DLD1 (cell line): Measurements from ENCODE around the gene DOLPP1.

ENCODE experiments used
- in situ Hi-C: cut with HindIII; loops from 2 replicates; pipeline ENCODE4 v1.10.0; 2017; ENCODE audit warnings: low sequenced_read_pairs

Gene DOLPP1

GRCh38 chr9:129060991-129061390, 19.9 kb upstream of the DOLPP1 start:
- in situ Hi-C loops: no loop called here

- in situ Hi-C loops: no loop called here
These were observed 17.9 kb upstream of the DOLPP1 start for GRCh38 chr9:129063061-129063460.

- in situ Hi-C loops: no loop called here
These were observed 16.4 kb upstream of the DOLPP1 start for GRCh38 chr9:129064499-129064908.

- in situ Hi-C loops: no loop called here
These were observed 12.8 kb upstream of the DOLPP1 start for GRCh38 chr9:129068110-129068509.

DNA sequence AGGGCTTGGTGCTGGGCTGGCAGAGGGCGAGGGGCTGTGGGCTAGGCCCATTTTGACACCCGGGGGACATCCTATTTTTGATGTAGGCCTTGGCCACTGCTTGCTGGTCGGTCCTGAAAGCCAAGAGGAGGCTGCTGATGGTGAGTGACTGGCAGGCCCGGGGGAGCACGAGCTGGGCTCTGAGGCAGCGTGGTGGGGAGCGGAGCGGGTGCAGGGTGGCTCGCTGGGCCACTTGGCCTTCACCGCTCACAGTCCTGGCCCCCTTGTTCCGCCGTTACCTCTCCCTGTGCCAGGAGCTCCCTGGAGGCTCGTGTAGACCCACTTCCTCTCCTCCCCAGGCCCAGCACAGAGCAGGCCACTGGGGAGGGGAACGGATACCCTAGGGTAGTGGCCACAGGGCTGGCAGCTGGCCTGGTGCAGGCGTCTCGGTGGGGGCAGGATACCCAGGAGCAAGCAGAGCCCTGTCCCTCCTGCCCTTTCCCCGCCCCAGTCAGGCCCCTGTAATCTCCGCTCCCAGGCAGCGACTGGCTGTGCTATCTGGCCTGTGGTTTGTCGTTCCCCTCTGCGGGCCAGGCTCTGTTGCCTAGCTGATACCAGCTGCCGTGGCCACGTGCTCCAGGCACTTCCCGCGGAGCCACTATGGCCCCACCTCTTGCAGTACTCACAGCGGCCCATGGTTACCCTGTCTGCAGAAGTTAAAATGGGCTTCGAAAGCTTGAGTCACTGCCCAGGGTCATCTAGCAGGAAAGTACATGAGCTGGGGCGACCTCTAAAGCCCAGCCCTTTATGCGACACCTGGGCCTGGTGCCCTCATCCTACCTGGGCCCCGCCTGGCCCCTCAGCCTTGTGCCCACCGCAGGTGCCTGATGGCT, 11.7 kb upstream of the DOLPP1 start:
- in situ Hi-C loops: no loop called here

DNA sequence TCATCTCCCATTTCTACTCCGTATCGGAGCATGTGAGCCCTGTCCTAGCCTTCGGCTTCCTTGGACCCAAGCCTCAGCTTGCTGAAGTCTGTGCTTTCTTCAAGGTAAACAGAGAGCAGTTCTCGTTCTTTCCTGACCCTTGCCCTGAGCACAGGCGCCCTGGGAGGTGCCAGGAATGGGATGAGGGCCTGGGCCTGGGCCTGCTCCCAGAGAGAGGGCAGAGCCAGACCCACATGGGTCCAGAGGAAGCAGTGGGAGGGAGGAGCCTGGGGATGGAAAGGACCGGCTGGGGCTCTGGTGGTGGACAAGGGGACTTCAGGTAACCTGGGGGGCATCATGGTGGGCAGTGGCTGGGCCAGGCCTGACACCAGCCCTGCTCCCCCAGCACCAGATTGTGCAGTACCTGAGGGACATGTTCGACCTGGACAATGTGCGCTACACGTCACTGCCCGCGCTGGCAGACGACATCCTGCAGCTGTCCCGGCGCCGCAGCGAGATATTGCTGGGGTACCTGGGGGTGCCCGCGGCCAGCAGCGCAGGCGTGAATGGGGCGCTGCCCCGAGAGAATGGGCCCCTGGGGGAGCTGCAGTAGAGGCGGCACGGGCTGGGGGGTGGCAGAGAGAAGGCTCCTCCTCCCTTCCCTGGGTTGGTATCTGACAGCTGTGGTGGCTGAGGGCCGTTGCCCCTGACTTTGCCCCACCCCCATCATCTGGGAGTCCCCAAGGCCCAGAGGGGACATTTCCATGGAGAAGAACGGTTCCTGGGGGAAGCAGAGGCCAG, 10.9 kb upstream of the DOLPP1 start:
- in situ Hi-C loops: no loop called here

- in situ Hi-C loops: no loop called here
These were observed 10.0 kb upstream of the DOLPP1 start for GRCh38 chr9:129070696-129071525.

- in situ Hi-C loops: no loop called here
These were observed 9.3 kb upstream of the DOLPP1 start for GRCh38 chr9:129071526-129072126.

DNA sequence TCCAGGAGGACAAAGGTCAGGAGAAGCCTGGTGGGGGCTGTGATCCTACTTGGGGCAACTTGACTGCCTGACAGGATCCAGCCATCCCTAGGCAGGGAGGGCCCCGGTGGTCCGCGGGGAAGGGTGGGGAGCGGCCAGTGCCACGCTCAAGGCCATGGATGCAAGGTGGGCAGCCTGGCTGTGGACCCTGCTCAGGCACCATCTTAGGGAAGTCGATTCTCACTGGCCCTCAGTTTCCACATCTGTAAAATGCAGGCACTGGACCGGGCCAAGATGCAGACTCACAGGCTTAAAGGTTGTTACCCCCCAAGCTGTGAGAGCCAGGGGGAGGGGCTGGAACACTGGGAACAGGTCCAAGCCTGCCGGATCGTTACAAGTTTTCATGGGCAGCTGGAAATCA, 8.7 kb upstream of the DOLPP1 start:
- in situ Hi-C loops: no loop called here

DNA sequence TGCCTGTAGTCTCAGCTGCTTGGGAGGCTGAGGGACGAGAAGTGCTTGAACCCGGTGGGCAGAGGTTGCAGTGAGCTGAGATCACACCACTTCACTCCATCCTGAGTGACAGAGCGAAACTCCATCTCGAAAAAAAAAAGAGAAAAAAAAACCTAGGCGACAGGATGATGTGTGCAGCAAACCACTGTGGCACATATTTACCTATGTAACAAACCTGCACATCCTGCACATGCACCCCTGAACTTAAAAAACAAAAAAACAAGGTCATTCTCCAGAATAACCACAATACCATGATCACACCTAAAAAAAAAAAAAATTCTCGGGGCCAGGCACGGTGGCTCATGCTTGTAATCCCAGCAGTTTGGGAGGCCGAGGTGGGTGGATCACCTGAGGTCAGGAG, 7.5 kb upstream of the DOLPP1 start:
- in situ Hi-C loops: no loop called here

DNA sequence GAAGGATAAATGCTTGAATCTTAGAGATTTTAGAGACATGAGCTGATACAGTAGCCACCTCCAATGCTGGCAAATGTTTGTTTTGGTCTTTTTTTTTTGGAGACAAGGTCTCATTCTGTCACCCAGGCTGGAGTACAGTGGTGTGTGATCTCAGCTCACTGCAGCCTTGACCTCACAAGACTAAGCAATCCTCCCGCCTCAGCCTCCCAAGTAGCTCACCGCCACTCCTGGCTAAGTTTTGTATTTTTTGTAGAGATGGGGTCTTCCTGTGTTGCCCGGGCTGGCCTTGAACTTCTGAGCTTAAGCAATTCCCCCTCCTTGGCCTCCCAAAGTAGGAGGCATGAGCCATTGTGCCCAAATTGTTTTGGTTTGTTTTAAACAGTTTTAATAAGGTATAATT, 6.8 kb upstream of the DOLPP1 start:
- in situ Hi-C loops: no loop called here

- in situ Hi-C loops: no loop called here
These were observed 4.8 kb upstream of the DOLPP1 start for GRCh38 chr9:129075996-129076639.

DNA sequence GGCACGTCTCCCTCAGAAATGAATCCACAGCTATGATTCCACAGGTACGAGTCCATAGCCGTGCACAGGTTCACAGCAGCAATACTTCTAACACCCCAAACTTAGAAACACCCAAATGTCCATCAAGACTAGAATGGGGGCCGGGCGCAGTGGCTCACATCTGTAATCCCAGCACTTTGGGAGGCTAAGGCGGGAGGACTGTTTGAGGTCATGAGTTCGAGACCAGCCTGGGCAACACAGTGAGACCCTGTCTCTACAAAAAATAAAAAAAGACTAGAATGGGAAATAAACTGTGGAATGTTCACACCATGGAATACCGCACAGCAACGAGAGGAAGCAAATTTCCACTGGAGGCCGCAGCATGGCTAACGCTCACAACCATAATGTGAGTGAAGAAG, 4.3 kb upstream of the DOLPP1 start:
- in situ Hi-C loops: no loop called here

- in situ Hi-C loops: no loop called here
These were observed 3.7 kb upstream of the DOLPP1 start for GRCh38 chr9:129077236-129077635.

GRCh38 chr9:129078691-129079503, 2.0 kb upstream of the DOLPP1 start:
- in situ Hi-C loops: no loop called here

- in situ Hi-C loops: loop anchor here (5.0 kb wide), 1 partner anchor 43 kb away; the partner anchor contains the start of gene MIGA2
These were observed 1.1 kb upstream of the DOLPP1 start for GRCh38 chr9:129079829-129080228.

DNA sequence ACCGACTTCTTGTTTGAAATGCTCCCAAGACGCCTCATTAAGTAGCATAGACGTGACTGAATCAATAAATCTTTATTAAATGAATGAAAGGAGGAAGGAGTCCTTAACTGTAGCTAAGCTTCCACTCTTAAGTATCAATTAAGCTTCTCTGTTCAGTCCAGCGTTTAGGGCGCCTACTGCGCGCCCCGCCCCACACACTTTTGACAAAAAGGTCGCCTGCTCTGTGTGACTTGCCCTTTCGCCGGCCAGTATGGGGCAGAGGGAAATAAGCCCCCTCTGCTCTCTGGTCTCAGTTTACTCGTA, 662 bp upstream of the DOLPP1 start:
- in situ Hi-C loops: loop anchor here (5.0 kb wide), 1 partner anchor 43 kb away; the partner anchor contains the start of gene MIGA2

DNA sequence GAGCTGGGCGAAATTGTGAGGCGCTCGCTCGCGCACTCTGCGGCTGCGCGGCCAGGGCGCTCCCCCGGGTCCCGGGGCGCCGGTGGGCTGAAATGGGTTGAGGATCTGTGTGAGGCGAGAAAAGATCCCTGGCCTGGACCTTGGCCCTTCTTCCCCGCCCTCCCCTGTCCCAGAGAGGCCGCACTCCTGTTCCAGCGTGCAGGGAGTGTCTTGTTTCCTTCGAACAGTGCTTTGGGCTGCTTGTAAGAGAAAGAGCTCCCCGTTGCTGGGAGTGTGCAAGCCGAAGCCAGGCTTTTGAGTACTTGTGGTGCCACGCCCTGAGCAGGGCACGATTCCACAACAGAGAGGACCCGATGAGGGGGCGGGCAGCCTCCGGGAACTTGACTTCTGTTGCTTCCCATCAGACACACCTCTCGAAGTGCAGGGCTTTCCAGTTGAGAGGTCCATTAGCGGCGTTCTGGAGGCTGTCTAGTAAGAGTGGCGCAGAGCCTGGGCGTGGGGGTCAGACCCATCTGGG, 535 bp downstream of the DOLPP1 start:
- in situ Hi-C loops: loop anchor here (5.0 kb wide), 1 partner anchor 44 kb away; the partner anchor contains the start of gene MIGA2

DNA sequence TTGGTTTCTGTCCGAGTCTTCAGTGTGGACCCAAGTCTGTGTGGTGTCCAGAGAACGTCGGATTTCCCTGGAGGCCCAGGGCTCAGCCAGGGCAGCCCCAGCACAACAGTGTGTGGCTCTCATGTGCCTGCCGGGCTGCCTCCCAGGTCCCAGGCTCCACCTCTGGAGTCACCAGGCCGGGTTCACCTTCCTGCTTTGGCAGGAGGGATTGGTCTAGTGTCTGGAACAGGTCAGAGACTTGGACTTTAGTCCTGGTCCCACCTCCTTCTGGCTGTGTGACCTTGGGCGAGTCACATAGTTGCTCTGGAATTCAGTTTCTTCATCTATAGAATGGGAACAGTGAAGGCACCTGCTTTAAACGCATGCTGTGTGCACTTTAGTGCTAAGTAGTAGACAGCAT, 3.2 kb downstream of the DOLPP1 start:
- in situ Hi-C loops: loop anchor here (5.0 kb wide), 1 partner anchor 47 kb away; the partner anchor contains the start of gene MIGA2
